Motor neuron (in vitro differentiated cells): ENCODE results near the gene ZNF557. TPM values are rescaled to one million over a fixed set of nuclear protein-coding genes. Genes with fewer than 3 reads are reported as not detected.
A peak's percentile ranks its signal among the peaks of the same experiment; 100 is the strongest.

Experiments
- ATAC-seq, 8 experiments: fragments of 200-7000 bp; cut with Tn5 transposase; replicated peaks in 6 of 8; 2 replicates each; pipeline ENCODE4 v1.8.0; 2021; ENCODE audit warnings: mild to moderate bottlenecking in 8 of 8, moderate library complexity in 8 of 8
- H3K27ac ChIP-seq, 2 donors: fragments of 250-450 bp; sonication (Bioruptor Pico); 2 replicates each; pipeline ENCODE4 v1.9.0; 2021; ENCODE audit warnings: antibody characterized with exemption in 2 of 2, mild to moderate bottlenecking in 2 of 2, moderate library complexity in 1 of 2
- H3K4me1 ChIP-seq, 2 donors: fragments of 250-450 bp; sonication (Bioruptor Pico); replicated peaks in 1 of 2; 2 replicates each; pipeline ENCODE4 v1.6.1; 2021; ENCODE audit warnings: antibody characterized with exemption in 2 of 2, mild to moderate bottlenecking in 2 of 2, moderate library complexity in 1 of 2
- H3K4me3 ChIP-seq, 5 donors: fragments of 250-450 bp; sonication (Bioruptor Pico); 2 replicates each; pipeline ENCODE4 v1.9.0; 2021; ENCODE audit warnings: antibody characterized with exemption in 5 of 5, mild to moderate bottlenecking in 5 of 5, moderate library complexity in 4 of 5
- WGBS, 10 experiments: fragments of 450-650 bp; shearing (Covaris generic); methylation state at CpG; one replicate each; pipeline ENCODE4 v1.0.0; 2022; 5-methylcytosine and 5-hydroxymethylcytosine counted together
- in situ Hi-C, 9 experiments: fragments of 400-800 bp; cut with MboI; loops; one replicate each; pipeline ENCODE4 v1.15.0; 2021; ENCODE audit warnings: low sequenced_read_pairs in 9 of 9, low pct_unique_long_range_greater_than_20kb in 2 of 9; ENCODE audit not compliant: unreplicated experiment in 9 of 9
- total RNA-seq, 8 experiments: library from RNA; unstranded; fragments of 300-600 nt; gene quantifications; 2 replicates each; pipeline versions ENCODE4 v1.2.3 to v1.2.4, GENCODE V29; 2022

Gene ZNF557
- total RNA-seq, 8 experiments from 2014 or later, result 8.4 to 16.1 (median 10.8) TPM

GRCh38 chr19:7098096-7098495 is 28.6 kb downstream of the ZNF557 start:
- in situ Hi-C loops, result no loop called here
- ATAC-seq, result no peak
- no peak overlapping the region for H3K27ac ChIP-seq
- H3K4me1 ChIP-seq, result peaks cover 2 to 5% of the 10 kb centered on the region in 2 donors
- H3K4me3 ChIP-seq, result peak overlapping the region in 3 of 5 donors; percentile 60 to 68 (median 65)
- WGBS, 10 experiments, result 80 to 100% (median 100%) methylated on average over 1 to 3 of the region's 3 CpGs; no CpG with 5 or more reads in 5 of the 10 experiments

GRCh38 chr19:7098701-7099596 is 29.4 kb downstream of the ZNF557 start:
- WGBS, 10 experiments, result 0 to 3% (median 0%) methylated on average over 1 to 16 of the region's 78 CpGs
- Histone ChIP-seq H3K27ac (peak overlapping the region; percentile 90), H3K4me3 (peak overlapping the region; percentile 50 to 69 (median 65)), H3K4me1 (peaks cover 2 to 5% of the 10 kb centered on the region in 2 donors)
- in situ Hi-C loops, result no loop called here
- peak; percentile 91 to 95 (median 94) for ATAC-seq

- ATAC-seq, result no peak
- Histone ChIP-seq H3K27ac (peak overlapping the region; percentile 90), H3K4me1 (peaks cover 2 to 5% of the 10 kb centered on the region in 2 donors), H3K4me3 (peak overlapping the region; percentile 50 to 69 (median 65))
- in situ Hi-C loops, result no loop called here
- WGBS, 10 experiments, result 0 to 100% (median 63%) methylated on average over 2 to 4 of the region's 9 CpGs; no CpG with 5 or more reads in 4 of the 10 experiments
Observed at GRCh38 chr19:7099597-7099921, 30.1 kb downstream of the ZNF557 start.

GRCh38 chr19:7101498-7102253 is 32.2 kb downstream of the ZNF557 start:
- H3K4me1 ChIP-seq, result peaks cover 2 to 5% of the 10 kb centered on the region in 2 donors
- ATAC-seq, result no peak
- no peak overlapping the region for H3K27ac ChIP-seq
- 36 to 100% (median 74%) methylated on average over 1 to 11 of the region's 19 CpGs for WGBS, 10 experiments
- no peak overlapping the region for H3K4me3 ChIP-seq
- in situ Hi-C loops, result loop anchor here in 3 of 9 experiments (10.0 to 25.0 kb wide), 2 partner anchors 236 to 243 kb away; partner anchors contain the start of gene ARHGEF18 (in 3 of the 3)

GRCh38 chr19:7104747-7105447 is 35.4 kb downstream of the ZNF557 start:
- peak in 1 of 8 experiments; percentile 74 for ATAC-seq
- in situ Hi-C loops, result loop anchor here in 3 of 9 experiments (10.0 to 25.0 kb wide), 2 partner anchors 232 to 240 kb away; partner anchors contain the start of gene ARHGEF18 (in 3 of the 3)
- no peak overlapping the region for H3K4me3 ChIP-seq
- H3K4me1 ChIP-seq, result peaks cover under 1 to 2% of the 10 kb centered on the region in 2 donors
- H3K27ac ChIP-seq, result no peak overlapping the region

GRCh38 chr19:7106711-7107657 is 37.5 kb downstream of the ZNF557 start:
- in situ Hi-C loops, result loop anchor here in 3 of 9 experiments (10.0 to 25.0 kb wide), 2 partner anchors 230 to 238 kb away; partner anchors contain the start of gene ARHGEF18 (in 3 of the 3)
- no peak overlapping the region for H3K4me3 ChIP-seq

GRCh38 chr19:7109678-7110289 is 40.3 kb downstream of the ZNF557 start:
- peak in 1 of 8 experiments; percentile 39 for ATAC-seq
- in situ Hi-C loops, result loop anchor here in 3 of 9 experiments (10.0 to 25.0 kb wide), 2 partner anchors 228 to 235 kb away; partner anchors contain the start of gene ARHGEF18 (in 3 of the 3)
- no peak overlapping the region for H3K27ac ChIP-seq
- H3K4me1 ChIP-seq, result no peaks in the 10 kb centered on the region
- WGBS, 10 experiments, result 4 to 100% (median 67%) methylated on average over 1 to 6 of the region's 8 CpGs; no CpG with 5 or more reads in 1 of the 10 experiments
- no peak overlapping the region for H3K4me3 ChIP-seq

More at GRCh38 chr19:7106711-7107657, 37.5 kb downstream of the ZNF557 start:
- 54 to 86% (median 73%) methylated on average over 8 to 10 of the region's 10 CpGs for WGBS, 10 experiments
- Histone ChIP-seq H3K27ac (no peak overlapping the region), H3K4me1 (no peaks in the 10 kb centered on the region)
- ATAC-seq, result no peak

GRCh38 chr19:7112675-7113074 is 43.2 kb downstream of the ZNF557 start:
- WGBS, 10 experiments, result 51 to 100% (median 82%) methylated on average over 1 to 4 of the region's 4 CpGs
- no peak overlapping the region for H3K4me3 ChIP-seq
- no peak for ATAC-seq
- in situ Hi-C loops, result loop anchor here in 2 of 9 experiments (25.0 kb wide), 1 partner anchor 225 kb away; the partner anchor contains the start of gene ARHGEF18 (in 2 of the 2)
- H3K4me1 ChIP-seq, result no peaks in the 10 kb centered on the region
- H3K27ac ChIP-seq, result no peak overlapping the region

- Histone ChIP-seq H3K27ac (no peak overlapping the region), H3K4me1 (no peaks in the 10 kb centered on the region), H3K4me3 (no peak overlapping the region)
- in situ Hi-C loops, result loop anchor here in 2 of 9 experiments (25.0 kb wide), 1 partner anchor 224 kb away; the partner anchor contains the start of gene ARHGEF18 (in 2 of the 2)
- no peak for ATAC-seq
- 55 to 100% (median 91%) methylated on average over 1 of the region's 1 CpG; no CpG with 5 or more reads in 5 of the 10 experiments for WGBS, 10 experiments
Observed at GRCh38 chr19:7113233-7113632, 43.7 kb downstream of the ZNF557 start.

GRCh38 chr19:7115721-7116120 is 46.2 kb downstream of the ZNF557 start:
- no peak for ATAC-seq
- no peak overlapping the region for H3K27ac ChIP-seq
- H3K4me1 ChIP-seq, result no peaks in the 10 kb centered on the region
- no peak overlapping the region for H3K4me3 ChIP-seq
- in situ Hi-C loops, result loop anchor here in 2 of 9 experiments (25.0 kb wide), 1 partner anchor 222 kb away; the partner anchor contains the start of gene ARHGEF18 (in 2 of the 2)
- 37 to 100% (median 87%) methylated on average over 2 to 5 of the region's 6 CpGs; no CpG with 5 or more reads in 3 of the 10 experiments for WGBS, 10 experiments

GRCh38 chr19:7117248-7117647 is 47.7 kb downstream of the ZNF557 start:
- in situ Hi-C loops, result loop anchor here in 2 of 9 experiments (25.0 kb wide), 1 partner anchor 220 kb away; the partner anchor contains the start of gene ARHGEF18 (in 2 of the 2)
- H3K27ac ChIP-seq, result no peak overlapping the region
- WGBS, 10 experiments, result 75 to 86% (median 83%) methylated on average over 1 to 6 of the region's 11 CpGs; no CpG with 5 or more reads in 6 of the 10 experiments

More at GRCh38 chr19:7117248-7117647, 47.7 kb downstream of the ZNF557 start:
- H3K4me3 ChIP-seq, result no peak overlapping the region
- no peak for ATAC-seq
- no peaks in the 10 kb centered on the region for H3K4me1 ChIP-seq
